Muscle of leg (tissue), 11 donors: Measurements from ENCODE around the gene PRKN. TPM values are rescaled to one million over a fixed set of nuclear protein-coding genes. Genes with fewer than 3 reads are reported as not detected.

Experiments used
- DNase-seq: peaks from one replicate; pipeline ENCODE4 v3.0.0; 2013
- H3K27ac ChIP-seq: one replicate; pipeline ENCODE4 v1.5.1; 2013; ENCODE audit warnings: mild to moderate bottlenecking, low read length, control low read depth
- H3K27me3 ChIP-seq: one replicate; pipeline ENCODE4 v1.6.1; 2013; ENCODE audit warnings: low read length; ENCODE audit not compliant: control insufficient read depth, insufficient read depth
- H3K36me3 ChIP-seq: one replicate; pipeline ENCODE4 v1.6.1; 2013; ENCODE audit warnings: low read length; ENCODE audit not compliant: control insufficient read depth, insufficient read depth
- H3K4me1 ChIP-seq: one replicate; pipeline ENCODE4 v1.6.1; 2013; ENCODE audit warnings: low read length; ENCODE audit not compliant: control insufficient read depth, insufficient read depth
- H3K4me3 ChIP-seq: one replicate; pipeline ENCODE4 v1.5.1; 2013; ENCODE audit warnings: low read length, control low read depth
- H3K9me3 ChIP-seq: replicated peaks from 2 replicates; pipeline ENCODE4 v1.6.1; 2013; ENCODE audit warnings: low read depth, low read length; ENCODE audit not compliant: control insufficient read depth
- WGBS: methylation state at CpG from one replicate; pipeline ENCODE4 v1.1.5; 2013; ENCODE audit warnings: missing lambda C conversion rate; ENCODE audit not compliant: insufficient coverage; 5-methylcytosine and 5-hydroxymethylcytosine counted together
- polyA plus RNA-seq, 8 donors: library from polyadenylated mRNA; unstranded; fragments of 120-200 nt; gene quantifications; one replicate each; pipeline versions ENCODE4 v1.2.1 to v1.2.3, GENCODE V29; 2013; ENCODE audit warnings: inconsistent platforms in 1 of 8, low replicate concordance in 1 of 8; ENCODE audit not compliant: insufficient read length in 8 of 8, insufficient read depth in 1 of 8
- total RNA-seq: library from RNA; stranded (reverse); fragments of 120-200 nt; gene quantifications from one replicate; pipeline ENCODE4 v1.2.4, GENCODE V29; 2013

Gene PRKN
- total and polyA plus RNA-seq, 9 donors, result 2.5 to 4.7 (median 3.9) TPM

- no peak overlapping the region for H3K27ac ChIP-seq
- WGBS, result 71% methylated on average over 1 of the region's 4 CpGs
- peaks cover 7% of the 10 kb centered on the region for H3K9me3 ChIP-seq
- peaks cover 3% of the 10 kb centered on the region for H3K4me1 ChIP-seq
- no peaks in the 10 kb centered on the region for H3K36me3 ChIP-seq
- DNase-seq, result no peak
- no peaks in the 10 kb centered on the region for H3K27me3 ChIP-seq
- no peak overlapping the region for H3K4me3 ChIP-seq
Observed at GRCh38 chr6:162154001-162154400, 573.6 kb downstream of the PRKN start.

- peaks cover 3% of the 10 kb centered on the region for H3K4me1 ChIP-seq
- H3K27ac ChIP-seq, result no peak overlapping the region
- no peaks in the 10 kb centered on the region for H3K27me3 ChIP-seq
- H3K36me3 ChIP-seq, result no peaks in the 10 kb centered on the region
- H3K9me3 ChIP-seq, result peaks cover 7% of the 10 kb centered on the region
- DNase-seq, result no peak
- WGBS, result 94% methylated on average over 2 of the region's 7 CpGs
- H3K4me3 ChIP-seq, result no peak overlapping the region
Observed at GRCh38 chr6:162153120-162153519, 574.4 kb downstream of the PRKN start.

DNA sequence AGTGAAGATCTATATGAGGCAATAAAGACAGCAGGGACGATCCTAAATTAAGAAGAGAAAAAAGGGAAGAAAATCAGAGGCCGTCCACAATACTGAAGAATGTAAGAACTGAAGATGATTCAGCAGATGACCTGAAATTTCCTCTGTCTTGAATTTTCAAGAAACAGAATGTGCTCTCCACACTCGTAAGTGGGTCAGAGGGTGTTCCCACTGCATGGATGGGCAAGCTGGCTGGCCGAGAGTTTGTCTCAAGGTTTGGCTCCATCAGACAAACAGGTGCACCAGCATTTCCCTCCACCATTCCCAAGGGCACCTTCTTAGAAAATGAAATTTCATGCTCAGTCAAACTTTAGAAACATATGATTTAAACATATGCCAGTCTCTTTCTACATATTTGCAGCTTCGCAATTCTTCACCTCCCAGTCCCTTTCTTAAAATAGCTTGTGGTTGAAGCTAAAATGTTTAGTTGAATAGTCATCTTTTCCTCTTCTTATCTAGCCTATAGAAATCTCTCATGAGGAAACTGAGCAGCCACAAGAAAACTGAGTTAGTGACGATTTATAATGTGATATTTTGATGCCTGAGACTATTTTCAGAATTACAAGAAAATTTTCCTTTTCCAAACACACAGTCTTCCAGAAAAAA, 576.4 kb downstream of the PRKN start:
- peaks cover 7% of the 10 kb centered on the region for H3K9me3 ChIP-seq
- no peak overlapping the region for H3K27ac ChIP-seq
- peak; percentile 31 for DNase-seq
- no peaks in the 10 kb centered on the region for H3K27me3 ChIP-seq
- H3K4me3 ChIP-seq, result no peak overlapping the region
- no peaks in the 10 kb centered on the region for H3K36me3 ChIP-seq
- peaks cover 3% of the 10 kb centered on the region for H3K4me1 ChIP-seq
- 13% methylated on average over 2 of the region's 6 CpGs for WGBS

DNA sequence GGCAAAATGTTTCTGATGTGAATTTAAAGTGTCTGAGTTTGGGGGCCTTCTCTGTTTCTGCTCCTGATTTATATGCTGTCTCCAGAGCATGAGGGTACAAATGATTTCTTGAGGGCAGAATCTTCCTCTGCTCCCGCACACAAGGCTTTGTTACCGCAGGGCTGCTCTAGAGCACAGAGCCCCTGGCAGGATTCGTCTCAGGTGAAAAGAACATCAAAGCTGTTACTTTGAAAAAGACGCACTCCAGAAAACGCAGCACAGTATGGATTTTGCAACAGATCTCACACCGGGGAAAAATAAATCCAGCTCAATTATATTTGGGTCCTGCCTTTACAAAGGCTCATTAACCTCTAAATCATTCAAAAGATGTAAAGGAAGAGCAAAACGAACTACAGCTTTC, 577.3 kb downstream of the PRKN start:
- peaks cover 7% of the 10 kb centered on the region for H3K9me3 ChIP-seq
- H3K27ac ChIP-seq, result no peak overlapping the region
- no peak for DNase-seq
- 79% methylated on average over 2 of the region's 7 CpGs for WGBS
- no peaks in the 10 kb centered on the region for H3K36me3 ChIP-seq
- peaks cover 3% of the 10 kb centered on the region for H3K4me1 ChIP-seq
- H3K27me3 ChIP-seq, result no peaks in the 10 kb centered on the region
- no peak overlapping the region for H3K4me3 ChIP-seq

DNA sequence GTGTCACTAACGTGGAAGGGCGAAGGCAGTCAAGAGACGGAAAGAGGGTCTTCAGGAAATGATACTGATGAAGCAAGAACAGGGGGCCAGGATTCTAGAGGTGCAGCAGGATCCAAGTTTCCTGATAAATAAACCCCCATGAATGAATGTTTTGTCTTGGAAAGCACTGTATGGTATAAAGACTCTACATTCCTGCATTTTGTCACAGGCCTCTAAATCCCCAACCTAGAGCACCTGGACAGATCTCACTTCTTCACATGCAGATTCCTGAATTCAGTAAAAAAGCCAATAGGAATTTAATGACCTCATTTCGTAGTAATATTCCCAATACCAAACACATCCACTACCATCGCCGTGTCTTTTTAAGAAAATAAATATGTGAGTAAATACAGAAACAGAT, 577.8 kb downstream of the PRKN start:
- Histone ChIP-seq H3K9me3 (peaks cover 7% of the 10 kb centered on the region), H3K4me3 (no peak overlapping the region), H3K36me3 (no peaks in the 10 kb centered on the region), H3K4me1 (peaks cover 3% of the 10 kb centered on the region), H3K27ac (no peak overlapping the region), H3K27me3 (no peaks in the 10 kb centered on the region)
- no peak for DNase-seq
- 72% methylated on average over 3 of the region's 6 CpGs for WGBS

DNA sequence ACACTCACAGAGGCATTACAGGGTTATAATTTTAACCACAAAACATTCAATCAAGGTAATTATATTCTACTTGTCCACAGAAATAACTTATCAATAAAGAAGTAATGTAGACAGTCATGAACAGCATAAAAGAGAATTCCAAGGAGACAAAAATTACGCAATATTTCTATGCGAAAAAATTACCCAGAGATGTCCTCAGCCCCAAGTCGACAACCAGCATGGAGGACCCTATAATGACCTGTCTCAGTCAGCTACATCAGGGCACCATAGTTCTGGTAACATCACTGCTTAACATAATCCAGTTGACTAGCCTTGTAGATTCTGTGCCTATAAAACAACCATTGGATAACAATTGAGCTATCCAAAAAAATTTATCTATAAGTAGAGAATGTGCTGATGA, 579.8 kb downstream of the PRKN start:
- no CpG with 5 or more reads among the region's 3 CpGs for WGBS
- Histone ChIP-seq H3K9me3 (no peaks in the 10 kb centered on the region), H3K27ac (no peak overlapping the region), H3K4me3 (no peak overlapping the region), H3K36me3 (no peaks in the 10 kb centered on the region), H3K27me3 (no peaks in the 10 kb centered on the region), H3K4me1 (peaks cover 3% of the 10 kb centered on the region)
- DNase-seq, result no peak

DNA sequence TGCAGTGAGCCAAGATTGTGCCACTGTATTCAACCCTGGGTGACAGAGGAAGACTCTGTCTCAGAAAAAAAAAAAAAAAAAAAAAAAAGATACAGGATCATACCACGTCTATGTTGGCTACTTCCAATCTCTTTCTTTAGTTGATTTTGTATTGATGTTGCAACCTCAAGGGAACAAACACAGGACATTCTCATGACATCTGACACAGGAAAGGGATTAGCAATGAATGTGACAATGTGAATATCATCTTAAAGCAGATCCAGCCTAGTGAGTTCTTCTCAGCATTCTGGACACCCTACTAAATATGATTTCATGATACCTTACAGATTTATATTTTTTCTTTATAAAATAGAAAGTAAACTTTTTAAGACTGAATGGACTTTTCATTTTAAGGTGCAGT, 580.3 kb downstream of the PRKN start:
- Histone ChIP-seq H3K27me3 (no peaks in the 10 kb centered on the region), H3K36me3 (no peaks in the 10 kb centered on the region), H3K4me1 (peaks cover 3% of the 10 kb centered on the region), H3K9me3 (no peaks in the 10 kb centered on the region), H3K4me3 (no peak overlapping the region), H3K27ac (no peak overlapping the region)
- no peak for DNase-seq
- no CpG with 5 or more reads among the region's 1 CpG for WGBS

DNA sequence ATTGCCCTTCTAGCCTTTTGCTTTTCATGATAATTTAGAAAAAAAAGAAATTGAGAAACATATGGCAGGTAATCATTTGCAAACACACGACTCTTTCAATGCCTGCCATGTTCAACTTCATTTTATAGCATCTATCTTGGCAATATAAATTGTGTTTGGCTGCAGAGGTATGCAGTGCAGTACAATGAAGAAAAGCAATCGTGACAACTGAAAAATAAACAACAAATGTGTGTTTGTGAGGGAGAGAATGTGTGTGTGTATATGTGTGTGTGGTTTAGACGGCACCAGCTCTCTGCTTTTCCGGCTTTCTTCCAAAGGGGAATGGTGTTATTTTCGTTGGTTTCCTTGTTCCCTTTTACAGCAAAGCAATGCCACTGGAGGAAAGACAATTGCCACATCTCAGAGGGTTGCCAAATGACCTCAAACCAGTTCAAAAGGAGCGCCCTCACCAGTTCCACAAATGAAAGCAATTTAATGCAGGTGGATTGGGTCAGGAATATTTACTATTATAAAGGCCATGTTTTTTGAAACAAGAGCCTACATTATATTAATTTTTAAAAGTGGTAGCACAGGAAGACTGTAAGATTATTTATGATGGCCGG, 587.2 kb downstream of the PRKN start:
- 72% methylated on average over 2 of the region's 7 CpGs for WGBS
- Histone ChIP-seq H3K27me3 (no peaks in the 10 kb centered on the region), H3K9me3 (peaks cover 5% of the 10 kb centered on the region), H3K27ac (no peak overlapping the region), H3K36me3 (no peaks in the 10 kb centered on the region), H3K4me3 (no peak overlapping the region), H3K4me1 (no peaks in the 10 kb centered on the region)
- DNase-seq, result no peak

DNA sequence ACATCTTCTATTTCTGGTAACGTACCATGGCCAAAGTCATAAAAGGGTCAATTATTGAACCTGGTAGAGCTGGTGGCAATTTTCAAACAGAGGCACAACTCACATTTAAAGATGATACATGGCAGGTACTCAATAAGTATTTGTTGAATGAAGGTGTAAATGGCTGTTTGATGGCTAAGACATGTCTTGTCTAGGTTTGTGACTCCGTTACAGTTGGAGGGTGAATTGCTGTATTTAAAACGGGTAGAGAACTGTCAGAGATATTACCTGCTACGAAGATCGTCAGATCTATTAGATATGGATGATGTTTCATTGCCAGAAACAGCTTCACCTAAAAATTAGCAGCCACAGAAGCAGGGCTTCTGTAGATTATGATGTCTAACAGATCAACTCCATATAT, 601.9 kb downstream of the PRKN start:
- 75% methylated on average over 2 of the region's 5 CpGs for WGBS

GRCh38 chr6:162124710-162125435, 602.7 kb downstream of the PRKN start:
- H3K4me3 ChIP-seq, result no peak overlapping the region
- no peaks in the 10 kb centered on the region for H3K4me1 ChIP-seq
- WGBS, result 85% methylated on average over 8 of the region's 15 CpGs
- H3K27me3 ChIP-seq, result no peaks in the 10 kb centered on the region
- no peaks in the 10 kb centered on the region for H3K36me3 ChIP-seq
- H3K27ac ChIP-seq, result no peak overlapping the region
- no peaks in the 10 kb centered on the region for H3K9me3 ChIP-seq
- DNase-seq, result no peak

More for the DNA sequence above, 601.9 kb downstream of the PRKN start:
- Histone ChIP-seq H3K27ac (no peak overlapping the region), H3K9me3 (no peaks in the 10 kb centered on the region), H3K4me3 (no peak overlapping the region), H3K4me1 (no peaks in the 10 kb centered on the region), H3K36me3 (no peaks in the 10 kb centered on the region), H3K27me3 (no peaks in the 10 kb centered on the region)
- no peak for DNase-seq
